Mucosa of stomach (tissue), 1 donor: ENCODE measurements around the gene COL4A2.

Experiments used
- H3K27me3 ChIP-seq: one replicate; pipeline ENCODE4 v1.7.0; 2013; ENCODE audit warnings: mild to moderate bottlenecking, low read length; ENCODE audit not compliant: control insufficient read depth, insufficient read depth
- H3K36me3 ChIP-seq: one replicate; pipeline ENCODE4 v1.7.0; 2013; ENCODE audit warnings: low read length; ENCODE audit not compliant: control insufficient read depth, insufficient read depth
- H3K4me1 ChIP-seq: one replicate; pipeline ENCODE4 v1.7.0; 2013; ENCODE audit warnings: mild to moderate bottlenecking, low read length; ENCODE audit not compliant: control insufficient read depth, insufficient read depth
- H3K4me3 ChIP-seq: one replicate; pipeline ENCODE4 v1.7.0; 2013; ENCODE audit warnings: low read length
- H3K9ac ChIP-seq: one replicate; pipeline ENCODE4 v1.7.0; 2013; ENCODE audit warnings: mild to moderate bottlenecking, low read length, moderate library complexity
- H3K9me3 ChIP-seq: one replicate; pipeline ENCODE4 v1.7.0; 2013; ENCODE audit warnings: mild to moderate bottlenecking, low read length, moderate library complexity; ENCODE audit not compliant: control insufficient read depth
- donor health status: Pancreatic carcinoma.

The COL4A2 gene

GRCh38 chr13:110511509-110512181, 204.6 kb downstream of the COL4A2 start:
- Histone ChIP-seq H3K27me3 (no peaks in the 10 kb centered on the region), H3K9ac (no peak overlapping the region), H3K36me3 (no peaks in the 10 kb centered on the region), H3K4me1 (peaks cover 39% of the 10 kb centered on the region), H3K4me3 (no peak overlapping the region), H3K9me3 (no peaks in the 10 kb centered on the region)

- Histone ChIP-seq H3K36me3 (no peaks in the 10 kb centered on the region), H3K9ac (no peak overlapping the region)
These were observed 205.2 kb downstream of the COL4A2 start for GRCh38 chr13:110512198-110512740.

GRCh38 chr13:110516500-110516899, 209.4 kb downstream of the COL4A2 start:
- Histone ChIP-seq H3K4me3 (no peak overlapping the region), H3K36me3 (peaks cover 4% of the 10 kb centered on the region), H3K9me3 (no peaks in the 10 kb centered on the region), H3K27me3 (no peaks in the 10 kb centered on the region), H3K4me1 (peaks cover 45% of the 10 kb centered on the region), H3K9ac (no peak overlapping the region)

More at GRCh38 chr13:110512198-110512740, 205.2 kb downstream of the COL4A2 start:
- Histone ChIP-seq H3K4me1 (peaks cover 37% of the 10 kb centered on the region), H3K9me3 (no peaks in the 10 kb centered on the region), H3K27me3 (no peaks in the 10 kb centered on the region), H3K4me3 (no peak overlapping the region)

GRCh38 chr13:110517505-110518225, 210.6 kb downstream of the COL4A2 start:
- Histone ChIP-seq H3K4me1 (peaks cover 50% of the 10 kb centered on the region), H3K9me3 (no peaks in the 10 kb centered on the region), H3K4me3 (no peak overlapping the region), H3K27me3 (no peaks in the 10 kb centered on the region), H3K9ac (no peak overlapping the region), H3K36me3 (peaks cover 4% of the 10 kb centered on the region)

- Histone ChIP-seq H3K9ac (no peak overlapping the region), H3K4me3 (peak overlapping the region; percentile 14), H3K9me3 (no peaks in the 10 kb centered on the region), H3K27me3 (no peaks in the 10 kb centered on the region), H3K36me3 (peaks cover 4% of the 10 kb centered on the region), H3K4me1 (peaks cover 50% of the 10 kb centered on the region)
These were observed 211.1 kb downstream of the COL4A2 start for GRCh38 chr13:110518226-110518525.

- H3K4me3 ChIP-seq, result peak overlapping the region; percentile 14
- H3K9me3 ChIP-seq, result no peaks in the 10 kb centered on the region
- peaks cover 8% of the 10 kb centered on the region for H3K36me3 ChIP-seq
- H3K27me3 ChIP-seq, result no peaks in the 10 kb centered on the region
- H3K9ac ChIP-seq, result no peak overlapping the region
- H3K4me1 ChIP-seq, result peaks cover 52% of the 10 kb centered on the region
These were observed 211.5 kb downstream of the COL4A2 start for GRCh38 chr13:110518571-110518970.

GRCh38 chr13:110519046-110519445, 212.0 kb downstream of the COL4A2 start:
- H3K4me1 ChIP-seq, result peaks cover 57% of the 10 kb centered on the region
- H3K9me3 ChIP-seq, result no peaks in the 10 kb centered on the region
- peaks cover 8% of the 10 kb centered on the region for H3K36me3 ChIP-seq
- no peak overlapping the region for H3K4me3 ChIP-seq
- H3K27me3 ChIP-seq, result no peaks in the 10 kb centered on the region
- H3K9ac ChIP-seq, result no peak overlapping the region

- Histone ChIP-seq H3K9ac (no peak overlapping the region), H3K9me3 (no peaks in the 10 kb centered on the region), H3K4me1 (peaks cover 62% of the 10 kb centered on the region), H3K36me3 (peaks cover 8% of the 10 kb centered on the region), H3K27me3 (no peaks in the 10 kb centered on the region), H3K4me3 (no peak overlapping the region)
These were observed 212.4 kb downstream of the COL4A2 start for GRCh38 chr13:110519506-110519905.

- peaks cover 73% of the 10 kb centered on the region for H3K4me1 ChIP-seq
- no peaks in the 10 kb centered on the region for H3K9me3 ChIP-seq
- no peaks in the 10 kb centered on the region for H3K27me3 ChIP-seq
- H3K9ac ChIP-seq, result peak overlapping the region; percentile 37
- H3K36me3 ChIP-seq, result peaks cover 8% of the 10 kb centered on the region
- H3K4me3 ChIP-seq, result no peak overlapping the region
These were observed 213.6 kb downstream of the COL4A2 start for GRCh38 chr13:110520431-110521295.

- Histone ChIP-seq H3K4me1 (peaks cover 80% of the 10 kb centered on the region), H3K4me3 (no peak overlapping the region), H3K27me3 (no peaks in the 10 kb centered on the region), H3K9me3 (no peaks in the 10 kb centered on the region), H3K36me3 (peaks cover 8% of the 10 kb centered on the region), H3K9ac (no peak overlapping the region)
These were observed 214.2 kb downstream of the COL4A2 start for GRCh38 chr13:110521296-110521680.

GRCh38 chr13:110521946-110522345, 214.9 kb downstream of the COL4A2 start:
- H3K4me3 ChIP-seq, result no peak overlapping the region
- peaks cover 86% of the 10 kb centered on the region for H3K4me1 ChIP-seq
- no peak overlapping the region for H3K9ac ChIP-seq
- peaks cover 8% of the 10 kb centered on the region for H3K36me3 ChIP-seq
- no peaks in the 10 kb centered on the region for H3K27me3 ChIP-seq
- H3K9me3 ChIP-seq, result no peaks in the 10 kb centered on the region

- Histone ChIP-seq H3K4me3 (no peak overlapping the region), H3K9me3 (no peaks in the 10 kb centered on the region), H3K36me3 (peaks cover 8% of the 10 kb centered on the region), H3K27me3 (no peaks in the 10 kb centered on the region), H3K4me1 (peaks cover 87% of the 10 kb centered on the region), H3K9ac (no peak overlapping the region)
These were observed 215.6 kb downstream of the COL4A2 start for GRCh38 chr13:110522721-110523120.
